Eye (tissue), 1 donor: ENCODE results near the gene GALP.

Experiments
- DNase-seq: peaks from one replicate; pipeline ENCODE4 v3.0.0-alpha.2; 2015

Gene GALP

DNA sequence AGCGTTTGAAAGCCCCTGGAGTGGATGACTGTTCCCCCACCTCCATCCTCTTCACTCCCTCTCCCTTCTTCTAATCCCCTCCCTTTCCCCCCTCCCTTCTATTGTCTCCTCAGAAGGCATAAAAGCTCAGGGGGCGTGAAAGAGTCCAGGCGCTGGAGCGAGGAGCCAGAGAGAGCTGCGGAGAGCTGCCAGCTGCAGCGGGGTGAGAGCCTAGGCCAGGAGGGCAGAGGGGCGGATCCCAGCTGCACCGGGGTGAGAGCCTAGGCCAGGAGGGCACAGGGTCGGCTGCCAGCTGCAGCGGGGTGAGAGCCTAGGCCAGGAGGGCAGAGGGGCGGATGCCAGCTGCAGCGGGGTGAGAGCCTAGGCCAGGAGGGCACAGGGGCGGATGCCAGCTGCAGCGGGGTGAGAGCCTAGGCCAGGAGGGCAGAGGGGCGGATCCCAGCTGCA lies at the start of gene GALP:
GALP (plus strand) TSS at position 148 of the 447 bp plus-strand sequence. CDS start 1,101 bp downstream, outside the sequence.
- peak; percentile 78 for DNase-seq

DNA sequence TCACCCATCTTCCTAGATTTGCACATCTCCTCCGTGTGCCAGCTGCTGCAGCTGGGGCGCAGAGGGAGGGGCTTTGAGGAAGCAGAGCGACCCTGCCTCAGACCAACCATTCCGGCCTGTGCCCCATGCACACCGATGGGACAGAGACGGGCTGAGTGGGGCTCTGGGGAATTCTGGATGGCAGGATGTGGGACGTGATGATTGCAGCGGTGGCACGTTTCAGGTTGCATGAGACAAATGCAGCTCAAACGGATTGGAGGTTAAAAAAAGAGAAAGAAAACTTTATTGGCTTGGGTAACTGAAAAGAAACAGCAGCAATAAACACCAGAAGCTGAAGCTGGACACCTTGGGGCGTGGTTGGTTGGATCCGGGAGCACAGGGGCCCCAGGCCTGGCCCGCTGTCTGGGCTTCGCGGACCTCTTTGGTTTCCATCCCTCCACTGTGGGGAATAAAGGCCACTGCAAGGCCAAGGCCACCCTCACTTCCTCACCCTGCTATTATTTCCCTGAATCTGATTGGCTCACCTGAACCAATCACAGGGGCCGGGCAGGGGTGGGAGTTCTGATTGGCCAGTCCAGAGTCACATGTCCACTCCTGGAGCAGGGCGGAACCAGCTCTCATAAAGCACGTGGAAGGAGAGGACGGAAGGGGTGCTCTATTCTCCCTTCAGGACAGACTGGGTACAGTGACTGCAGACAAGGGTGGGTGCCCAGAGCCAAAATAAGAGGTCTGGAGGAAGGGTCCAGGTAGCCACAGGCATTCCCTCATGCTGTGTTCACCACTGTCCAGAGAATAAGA lies 48.6 kb upstream of the GALP start:
- no peak for DNase-seq

DNA sequence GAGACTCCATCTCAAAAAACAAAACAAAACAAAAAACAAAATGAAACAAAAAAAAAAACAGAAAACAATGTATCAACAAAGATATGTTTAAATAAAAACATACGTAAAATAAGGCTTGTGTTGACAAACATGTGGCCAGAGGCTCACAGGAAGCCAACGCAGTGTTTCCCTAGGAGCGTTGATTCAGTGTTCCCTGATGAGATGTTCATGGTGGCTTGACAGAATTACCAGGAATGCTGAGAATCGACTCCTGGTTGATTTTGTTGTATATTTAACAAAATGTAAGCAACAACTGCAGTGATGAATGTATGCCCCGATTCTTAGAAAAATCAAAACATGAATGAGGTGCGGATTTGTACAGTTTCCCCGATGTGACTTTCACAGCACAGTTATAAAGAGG lies 45.8 kb upstream of the GALP start:
- DNase-seq, result no peak

DNA sequence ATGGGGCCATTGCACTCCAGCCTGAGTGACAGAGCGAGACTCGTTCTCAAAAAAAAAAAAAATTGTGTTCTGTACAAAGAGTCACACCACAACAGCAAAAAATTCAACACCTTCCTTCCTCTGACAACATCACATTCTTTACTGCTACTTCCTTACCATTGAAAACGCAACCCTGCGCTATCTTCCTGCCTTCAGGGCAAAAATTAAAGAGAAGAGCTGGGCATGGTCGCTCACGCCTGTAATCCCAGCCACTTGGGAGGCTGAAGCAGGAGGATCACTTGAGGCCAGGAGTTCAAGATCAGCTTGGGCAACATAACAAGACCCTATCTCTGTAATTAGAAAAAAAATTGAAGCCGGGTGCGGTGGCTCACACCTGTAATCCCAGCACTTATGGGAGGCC lies 44.2 kb upstream of the GALP start:
- DNase-seq, result no peak

DNA sequence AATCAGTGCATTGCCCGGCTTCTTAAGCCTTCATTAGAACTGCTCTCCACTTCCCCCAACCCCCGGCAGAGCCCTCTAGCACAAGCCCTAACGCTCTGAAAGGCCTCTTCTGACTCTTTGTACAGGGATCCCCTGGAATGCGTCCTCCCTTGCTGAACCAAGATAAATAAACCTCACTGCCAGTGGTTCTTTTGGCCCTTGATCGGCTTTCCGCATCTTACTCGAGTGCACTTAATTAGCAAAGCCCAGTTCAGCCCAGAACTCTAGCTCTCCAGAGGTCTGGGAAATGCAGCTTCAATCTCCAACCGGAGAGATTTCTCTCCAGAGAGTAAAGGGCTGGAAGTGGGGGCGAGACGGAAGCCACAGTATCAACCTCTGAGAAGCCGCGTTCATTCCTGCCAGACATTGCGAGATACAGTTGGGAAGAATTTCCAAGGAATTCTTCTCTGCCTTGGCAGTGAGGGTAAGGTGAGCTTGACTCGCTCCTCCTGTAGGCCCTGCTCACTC lies 43.4 kb upstream of the GALP start:
- peak; percentile 84 for DNase-seq

DNA sequence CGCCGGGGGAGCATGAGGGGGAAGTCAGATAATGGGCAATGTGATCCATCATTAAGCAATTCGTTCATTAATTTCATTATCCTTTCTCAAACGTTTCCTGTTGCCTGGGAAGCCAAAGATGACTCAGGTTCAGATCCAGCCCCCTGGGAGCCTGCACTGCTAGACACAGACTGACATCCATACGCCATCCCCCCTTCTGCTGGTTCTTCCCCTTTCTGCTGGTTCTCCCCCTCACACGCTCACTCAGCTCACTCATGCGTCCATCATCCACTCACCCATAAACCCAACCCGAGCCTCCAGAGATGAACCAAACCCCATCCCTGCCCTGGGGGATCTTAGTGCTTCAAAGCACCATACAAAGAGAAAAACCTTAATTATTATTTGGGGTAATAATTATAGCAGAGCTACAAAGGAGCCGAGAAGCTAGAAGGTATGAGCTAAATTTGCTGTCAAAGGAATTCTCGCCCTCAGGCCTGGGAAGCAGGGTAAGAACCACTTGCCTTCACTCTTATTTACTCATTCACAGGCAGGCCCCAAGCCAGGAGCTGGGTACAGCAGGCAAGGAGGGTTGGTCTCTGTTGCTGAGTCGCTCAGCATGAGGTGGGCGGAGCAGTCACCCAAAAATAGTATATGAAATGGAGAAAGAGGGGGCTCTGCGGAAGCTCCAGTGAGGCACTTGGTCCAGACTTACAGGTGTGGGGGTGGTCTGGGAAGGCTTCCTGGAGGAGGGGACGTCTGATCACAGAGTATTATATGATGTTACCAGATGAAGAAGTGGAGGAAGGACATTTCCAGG lies 41.8 kb upstream of the GALP start:
- DNase-seq, result peak; percentile 71

DNA sequence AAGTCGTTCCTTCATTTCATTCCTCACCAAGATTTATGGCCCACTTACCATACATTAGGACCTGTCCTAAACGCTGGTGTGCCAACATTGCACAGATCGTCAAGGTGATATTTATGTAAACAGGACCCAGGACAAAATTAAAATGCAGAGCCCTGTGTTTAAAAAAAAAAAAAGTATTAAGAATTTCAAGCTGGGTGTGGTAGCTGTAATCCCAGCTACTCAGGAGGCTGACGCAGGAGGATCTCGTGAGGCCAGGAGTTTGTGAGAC lies 41.2 kb upstream of the GALP start:
- DNase-seq, result no peak

DNA sequence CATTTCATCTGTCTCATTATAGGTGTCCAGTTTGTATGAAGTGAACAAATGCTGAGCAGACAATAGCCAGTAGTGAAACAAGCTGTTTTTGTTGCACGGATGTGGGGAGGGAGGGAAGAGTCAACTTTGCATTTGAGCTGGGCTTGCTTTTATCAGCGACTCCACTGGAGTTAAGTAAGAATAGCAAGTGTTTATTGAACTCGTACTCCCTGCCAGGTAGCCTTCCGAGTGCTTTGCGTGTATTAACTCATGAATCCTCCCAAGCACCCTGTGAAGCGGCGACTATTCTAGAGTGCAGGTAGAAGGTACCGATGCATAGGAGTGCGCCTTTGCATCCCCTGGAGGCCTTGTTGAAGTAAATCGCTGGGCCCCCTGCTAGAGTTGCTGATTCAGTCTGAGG lies 39.4 kb upstream of the GALP start:
- no peak for DNase-seq

DNA sequence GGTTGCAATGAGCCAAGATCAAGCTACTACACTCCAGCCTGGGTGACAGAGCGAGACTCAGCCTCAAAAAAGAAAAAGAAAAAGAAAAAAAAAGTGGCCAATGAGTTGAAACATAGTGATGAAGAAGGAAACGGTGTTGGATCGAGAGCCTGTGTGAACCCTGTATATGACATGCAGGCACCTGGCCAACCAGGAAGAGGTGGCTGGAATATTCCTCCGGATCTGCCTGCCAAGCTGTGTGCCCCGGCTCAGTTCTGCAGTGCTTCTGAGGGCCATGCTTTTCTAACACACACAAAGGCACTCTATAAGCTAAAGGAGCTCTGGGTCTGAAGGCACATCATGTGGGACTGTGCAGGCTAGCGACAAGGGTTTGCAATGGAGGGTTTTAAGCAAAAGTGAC lies 38.4 kb upstream of the GALP start:
- DNase-seq, result no peak

DNA sequence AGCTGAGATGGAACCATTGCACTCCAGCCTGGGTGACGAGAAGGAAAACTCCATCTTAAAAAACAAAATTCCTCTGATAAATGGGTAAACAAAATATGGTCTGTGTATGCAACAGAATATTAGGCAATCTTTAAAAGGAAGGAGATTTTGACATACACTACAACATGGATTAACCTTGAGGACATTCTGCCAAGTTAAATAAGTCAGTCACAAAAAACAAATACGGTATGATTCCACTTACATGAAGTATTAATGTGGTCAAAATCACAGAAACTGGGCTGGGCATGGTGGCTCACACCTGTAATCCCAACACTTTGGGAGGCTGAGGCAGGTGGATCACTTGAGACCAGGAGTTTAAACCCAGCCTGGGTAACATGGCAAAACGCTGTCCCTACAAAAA lies 37.7 kb upstream of the GALP start:
- no peak for DNase-seq

DNA sequence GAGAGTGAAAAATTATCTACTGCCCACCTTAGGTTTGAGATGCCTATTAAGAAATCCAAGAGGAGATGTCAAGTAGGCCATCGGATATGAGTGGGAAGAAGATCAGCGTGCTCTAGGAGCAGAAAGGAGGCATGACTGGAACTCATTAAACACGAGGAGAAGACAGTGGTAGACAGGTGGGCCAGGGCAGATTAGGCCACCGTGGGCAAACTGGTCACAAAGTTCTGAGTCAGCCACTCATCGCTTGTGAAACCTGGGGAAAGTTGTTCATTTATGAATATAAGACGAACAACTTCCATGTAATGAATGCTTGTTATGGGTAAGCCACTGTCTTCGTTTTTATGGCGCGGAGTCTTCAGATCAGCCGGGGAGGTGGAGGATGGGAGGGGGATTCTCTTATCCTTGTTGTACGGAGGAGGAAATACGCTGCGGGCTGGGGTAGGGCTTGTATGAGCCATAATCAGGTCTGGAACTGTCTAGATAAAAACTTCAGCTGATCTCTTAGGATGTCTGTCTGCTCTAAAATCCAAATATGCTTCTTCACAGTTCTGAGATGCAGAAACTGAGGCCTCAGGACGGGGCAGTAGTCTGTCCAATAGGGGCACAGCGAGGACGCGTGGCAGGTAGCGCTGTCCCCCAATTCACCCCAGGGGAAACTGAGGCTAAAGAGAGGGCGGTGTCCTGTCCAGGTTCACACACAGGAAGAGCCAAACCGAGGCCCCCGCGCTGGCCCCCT lies 35.8 kb upstream of the GALP start:
- no peak for DNase-seq

DNA sequence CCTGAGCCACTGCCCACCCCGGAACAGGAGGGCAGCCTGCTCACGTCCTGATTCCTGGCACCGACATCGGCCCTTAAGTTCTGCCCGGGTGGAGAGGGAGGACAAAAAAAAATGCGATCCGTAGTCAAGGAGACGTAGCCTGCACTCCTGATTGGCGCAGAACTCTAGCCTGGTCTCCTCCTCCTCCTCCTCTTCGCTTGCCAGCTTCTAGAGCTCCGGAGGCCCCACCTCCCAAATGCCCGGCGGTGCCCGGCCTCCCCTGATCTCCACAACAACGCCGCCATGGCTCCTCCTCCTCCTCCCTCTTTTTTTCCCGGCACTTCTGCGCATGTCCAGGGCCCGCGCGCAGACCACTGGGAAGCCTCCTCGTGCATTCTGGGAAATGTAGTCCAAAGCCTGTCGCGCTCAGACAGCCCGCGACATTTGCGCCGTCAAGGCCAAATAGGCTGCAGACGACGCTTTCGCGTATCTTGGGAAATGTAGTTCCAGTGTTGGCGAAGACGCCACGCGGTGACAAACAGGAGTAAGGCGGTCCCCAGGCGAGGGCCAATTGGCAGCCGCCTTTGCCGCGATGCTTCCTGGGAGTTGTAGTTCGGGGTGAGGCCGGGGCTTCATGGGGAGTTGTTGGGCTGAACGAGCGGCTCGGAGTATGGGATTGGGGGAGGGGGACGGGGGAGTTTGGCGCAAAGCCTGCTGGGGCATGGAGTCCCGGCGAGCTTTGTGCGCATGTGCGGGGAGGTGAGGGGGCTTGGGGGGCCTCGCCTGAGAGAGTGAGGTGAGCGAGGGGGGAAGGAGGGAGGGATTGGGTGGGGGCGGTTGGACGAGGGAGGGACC lies 35.0 kb upstream of the GALP start, which contains the start of gene ZNF444:
ZNF444 (plus strand) TSS at position 705 of the 834 bp plus-strand sequence. CDS start 5,625 bp downstream, outside the sequence.
- peak; percentile 100 for DNase-seq

DNA sequence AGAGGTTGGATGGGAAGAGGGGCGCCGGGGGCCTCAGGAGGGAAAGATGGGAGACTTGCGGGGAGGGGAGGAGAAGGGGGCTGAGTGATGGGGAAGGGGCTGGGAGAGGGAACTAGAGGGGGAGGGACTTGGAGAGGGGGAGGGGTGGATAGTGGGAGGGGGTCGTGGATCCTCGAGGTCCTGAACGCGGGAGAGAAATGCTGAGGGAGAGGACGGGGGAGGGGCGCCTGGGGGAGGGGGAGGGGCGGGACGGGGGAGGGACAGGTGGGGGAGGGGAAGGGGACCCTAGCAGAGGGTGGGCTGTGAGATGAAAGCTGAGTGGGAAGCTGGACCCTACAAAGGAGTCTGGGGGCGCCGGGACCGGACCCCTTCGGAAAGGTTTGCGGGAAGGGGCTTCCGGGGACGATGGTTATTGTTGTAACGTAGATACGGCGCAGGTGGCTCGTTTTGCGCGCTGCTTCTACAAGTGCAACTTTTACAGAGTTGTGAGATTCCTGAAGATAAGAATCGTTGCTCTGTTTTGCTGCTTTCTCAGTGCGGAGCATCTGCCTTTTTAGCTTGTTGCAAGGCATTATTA lies 34.3 kb upstream of the GALP start:
- DNase-seq, result no peak

DNA sequence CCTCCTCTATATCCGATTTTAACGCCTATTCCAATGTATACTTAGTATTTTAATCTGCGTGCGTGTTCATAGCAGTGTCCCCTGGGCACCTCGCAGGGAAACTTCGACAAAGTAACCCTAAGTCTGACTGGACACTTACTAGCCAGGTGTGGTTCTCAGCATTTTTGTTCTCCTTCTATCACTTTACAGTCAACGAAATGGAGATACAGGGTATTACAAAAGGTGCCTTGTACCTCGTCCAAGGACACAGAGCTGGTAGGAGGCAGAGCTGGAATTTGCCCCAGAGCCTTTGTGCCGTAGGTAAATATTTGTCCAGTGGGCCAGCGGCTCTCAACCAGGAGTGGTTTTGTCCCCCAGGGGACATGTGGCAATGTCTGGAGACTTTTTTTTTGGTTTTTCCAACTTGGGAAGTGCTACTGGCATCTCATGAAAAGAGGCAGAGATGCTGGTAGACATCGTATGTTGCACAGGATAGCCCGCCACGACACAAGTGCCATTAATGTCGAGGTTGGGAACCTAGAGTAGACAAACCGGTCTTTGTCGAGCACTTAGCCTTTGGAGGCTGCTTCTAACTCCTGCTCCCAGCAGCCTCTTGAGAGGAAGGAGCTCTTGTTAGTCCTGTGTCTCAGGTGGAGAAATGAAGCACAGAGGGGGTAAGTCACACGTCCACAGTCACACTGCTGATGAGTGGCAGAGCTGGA lies 33.6 kb upstream of the GALP start:
- no peak for DNase-seq

DNA sequence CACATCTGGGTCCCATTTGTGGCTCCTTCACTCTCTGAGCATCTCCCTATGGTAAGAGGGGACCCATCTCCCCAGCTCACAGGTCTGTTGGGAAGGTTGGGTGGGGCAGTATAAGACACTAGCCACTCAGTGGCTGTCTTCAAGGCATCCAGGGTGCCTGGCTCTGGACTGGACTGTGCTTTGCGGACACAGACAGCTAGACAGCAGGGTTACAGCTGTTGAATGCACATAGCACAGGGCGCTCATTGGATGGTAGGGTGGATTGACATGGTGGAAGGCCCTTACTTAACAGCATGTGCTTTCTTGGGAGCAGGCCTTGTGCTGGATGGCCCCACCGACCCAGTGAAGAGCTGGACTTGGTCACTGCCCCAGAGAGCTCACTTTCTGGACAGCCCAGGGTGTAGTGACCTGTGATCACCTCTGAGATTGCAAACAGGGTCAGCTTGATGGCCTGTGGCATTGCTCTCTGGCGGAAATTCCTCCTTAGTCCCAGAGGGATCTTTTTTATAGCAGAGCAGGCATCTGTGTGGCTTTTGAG lies 32.8 kb upstream of the GALP start:
- no peak for DNase-seq

DNA sequence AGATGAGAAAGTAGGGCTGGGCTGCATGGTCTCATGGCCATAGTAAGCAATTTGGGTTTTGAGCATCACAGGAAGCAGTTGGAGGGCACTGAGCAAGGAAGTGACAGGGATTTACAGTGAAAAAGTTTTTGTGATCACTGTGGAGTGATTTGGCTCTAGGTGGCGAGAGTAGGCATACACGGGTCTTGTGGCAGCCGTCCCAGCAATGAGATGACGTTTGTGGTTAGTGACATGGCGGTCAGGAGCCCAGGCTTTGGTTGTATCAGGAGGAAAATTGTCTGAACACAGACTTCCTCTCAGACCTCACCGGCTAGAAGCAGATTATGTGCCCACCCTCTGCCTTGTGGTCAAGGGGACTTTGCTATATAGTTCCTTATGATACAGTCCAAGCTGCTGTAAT lies 31.4 kb upstream of the GALP start:
- no peak for DNase-seq

DNA sequence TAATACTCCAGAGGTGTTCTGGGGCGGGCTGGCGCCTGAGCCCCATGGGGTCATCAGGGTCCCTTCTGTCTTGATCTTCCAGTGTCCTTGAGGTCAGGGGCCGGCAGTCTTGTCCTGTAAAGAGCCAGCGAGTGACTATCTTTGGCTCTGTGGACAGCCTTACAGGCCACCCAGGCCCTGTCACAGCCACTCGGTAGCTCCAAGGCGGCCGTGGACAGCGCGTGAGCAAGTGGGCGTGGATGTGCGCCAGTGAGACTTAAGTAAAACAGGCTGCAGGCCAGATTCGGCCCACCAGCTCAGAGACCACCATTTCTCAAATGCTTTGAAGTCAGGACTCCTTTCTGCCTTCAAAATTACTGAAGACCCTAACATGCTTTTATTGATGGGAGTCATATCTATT lies 31.0 kb upstream of the GALP start:
- DNase-seq, result no peak

DNA sequence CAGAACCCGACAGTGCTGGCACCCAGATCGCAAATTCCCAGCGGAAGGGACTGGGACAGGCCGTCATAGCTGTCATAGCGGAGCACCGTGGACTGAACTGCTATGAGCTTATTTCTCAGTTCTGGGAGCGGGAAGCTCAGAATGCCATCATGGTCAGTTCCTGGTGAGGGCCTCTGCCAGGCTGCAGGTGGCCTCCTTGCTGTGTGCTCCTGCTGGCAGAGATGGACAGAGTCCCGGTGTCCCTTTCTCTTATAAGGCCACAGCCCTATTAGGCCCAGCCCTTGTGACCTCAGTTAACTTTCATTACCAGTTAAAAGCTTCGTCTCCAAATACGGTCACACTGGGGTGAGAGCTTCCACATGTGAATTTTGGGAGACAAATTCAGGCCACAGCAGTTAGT lies 30.1 kb upstream of the GALP start:
- no peak for DNase-seq

DNA sequence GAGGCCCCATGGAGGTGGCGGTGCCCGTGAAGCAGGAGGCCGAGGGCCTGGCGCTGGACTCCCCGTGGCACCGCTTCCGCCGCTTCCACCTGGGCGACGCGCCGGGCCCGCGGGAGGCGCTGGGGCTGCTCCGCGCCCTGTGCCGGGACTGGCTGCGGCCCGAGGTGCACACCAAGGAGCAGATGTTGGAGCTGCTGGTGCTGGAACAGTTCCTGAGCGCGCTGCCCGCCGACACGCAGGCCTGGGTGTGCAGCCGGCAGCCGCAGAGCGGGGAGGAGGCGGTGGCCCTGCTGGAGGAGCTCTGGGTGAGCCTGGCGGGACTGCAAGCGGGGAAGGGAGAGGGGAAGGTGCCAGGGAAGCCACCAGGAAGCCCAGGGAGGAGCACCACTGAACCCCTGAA lies 28.9 kb upstream of the GALP start:
- no peak for DNase-seq

DNA sequence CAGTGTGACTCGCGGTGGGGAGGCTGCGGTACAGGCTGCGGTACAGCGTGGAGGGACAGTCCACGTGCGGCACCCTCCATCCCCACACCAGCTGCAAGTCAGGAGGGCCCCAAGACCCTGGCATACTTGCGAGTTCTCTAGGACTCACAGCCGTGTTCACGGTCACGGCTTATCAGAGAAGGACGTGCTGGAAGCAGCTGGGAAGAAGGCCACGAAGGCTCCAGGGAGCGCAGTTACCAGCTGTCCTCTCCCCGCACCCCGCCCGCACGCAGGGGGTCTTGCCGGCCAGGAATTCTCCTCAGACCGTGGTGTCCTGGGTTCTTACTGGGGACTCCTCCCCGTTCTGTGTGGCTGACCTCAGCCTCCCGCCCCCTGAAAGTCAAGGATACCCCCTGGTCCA lies 28.5 kb upstream of the GALP start:
- no peak for DNase-seq

DNA sequence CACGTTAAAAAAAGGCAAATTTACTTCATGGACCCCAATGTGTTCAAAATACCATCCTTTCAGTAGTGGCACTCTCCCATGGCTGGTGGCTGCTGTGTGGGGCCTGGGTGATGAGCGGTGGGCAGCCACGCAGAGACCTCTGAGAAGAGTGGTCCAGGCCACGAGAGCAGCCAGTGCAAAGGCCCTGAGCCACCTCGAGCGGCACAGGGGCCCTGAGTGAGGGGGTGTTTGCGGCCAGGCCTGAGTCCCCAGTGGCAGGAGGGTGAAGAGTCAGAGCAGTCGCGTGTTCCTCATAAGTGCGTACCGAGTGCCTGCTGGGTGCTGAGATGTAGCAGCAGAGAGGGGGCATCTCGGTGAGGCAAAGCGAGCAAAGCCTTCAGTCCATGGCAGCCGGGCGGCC lies 27.7 kb upstream of the GALP start:
- no peak for DNase-seq
